PC-9 (cell line): ENCODE results near the gene RER1. TPM values are rescaled to one million over a fixed set of nuclear protein-coding genes. Genes with fewer than 3 reads are reported as not detected.

Experiments used
- BruUV-seq: library from RNA; stranded (reverse); fragments of 400-500 nt; replicated peaks from 2 replicates; lab custom pipeline; 2021; lab: Mats Ljungman, UMichigan
- CTCF ChIA-PET: fragments of 300-600 bp; sonication (Branson Sonifier 250); formaldehyde crosslinking; loops from one replicate; lab custom pipeline; 2022; ENCODE audit warnings: antibody characterized with exemption; lab: Charles Lee
- POLR2A ChIA-PET: fragments of 300-600 bp; sonication (Branson Sonifier 250); formaldehyde crosslinking; loops from one replicate; lab custom pipeline; 2022; ENCODE audit warnings: antibody characterized with exemption; ENCODE audit not compliant: unreplicated experiment; lab: Charles Lee
- DNase-seq, 2 experiments: peaks; one replicate each; pipeline versions ENCODE4 v3.0.0 to v3.0.0-alpha.2; 2015 to 2022; ENCODE audit warnings: mixed read lengths in 1 of 2
- H2AFZ ChIP-seq: fragments of 200-600 bp; sonication (generic); 2 replicates; pipeline ENCODE4 v1.8.1; 2017; ENCODE audit warnings: antibody characterized with exemption
- H3F3A ChIP-seq: fragments of 200-600 bp; sonication (generic); 2 replicates; pipeline ENCODE4 v1.8.1; 2017; ENCODE audit warnings: antibody characterized with exemption, mild to moderate bottlenecking, low read depth; ENCODE audit not compliant: insufficient read depth
- H3K27ac ChIP-seq: fragments of 200-600 bp; sonication (generic); 2 replicates; pipeline ENCODE4 v1.6.1; 2016; ENCODE audit warnings: mixed run types
- H3K27me3 ChIP-seq: fragments of 200-600 bp; sonication (generic); 2 replicates; pipeline ENCODE4 v1.6.1; 2016; ENCODE audit warnings: low read depth, mixed run types; ENCODE audit not compliant: insufficient read depth
- H3K36me3 ChIP-seq: fragments of 200-600 bp; sonication (generic); 2 replicates; pipeline ENCODE4 v1.6.1; 2016; ENCODE audit warnings: low read depth, mixed run types
- H3K4me1 ChIP-seq: fragments of 200-600 bp; sonication (generic); replicated peaks from 2 replicates; pipeline ENCODE4 v1.6.1; 2016; ENCODE audit warnings: mixed run types; ENCODE audit not compliant: insufficient read depth
- H3K4me2 ChIP-seq: fragments of 200-600 bp; sonication (generic); 2 replicates; pipeline ENCODE4 v1.6.1; 2017; ENCODE audit warnings: mixed run types
- H3K4me3 ChIP-seq: fragments of 200-600 bp; sonication (generic); 2 replicates; pipeline ENCODE4 v1.6.1; 2016; ENCODE audit warnings: mixed run types
- H3K79me2 ChIP-seq: fragments of 200-600 bp; sonication (generic); 2 replicates; pipeline ENCODE4 v1.6.1; 2017; ENCODE audit warnings: low read depth, mixed run types
- H3K9me2 ChIP-seq: fragments of 200-600 bp; sonication (generic); 2 replicates; pipeline ENCODE4 v1.8.1; 2017; ENCODE audit warnings: mild to moderate bottlenecking; ENCODE audit not compliant: insufficient read depth
- H3K9me3 ChIP-seq: fragments of 200-600 bp; sonication (generic); 2 replicates; pipeline ENCODE4 v1.8.1; 2016; ENCODE audit warnings: low read depth; ENCODE audit not compliant: insufficient read depth
- H4K20me1 ChIP-seq: fragments of 200-600 bp; sonication (generic); 2 replicates; pipeline ENCODE4 v1.8.1; 2017; ENCODE audit not compliant: insufficient read depth
- CTCF ChIP-seq: fragments of 200-600 bp; sonication (generic); conservative IDR thresholded peaks from 2 replicates; pipeline ENCODE4 v1.6.1; 2017; ENCODE audit warnings: mixed run types, antibody characterized with exemption, mild to moderate bottlenecking, moderate library complexity
- EZH2 ChIP-seq: fragments of 200-600 bp; sonication (generic); IDR thresholded peaks from 2 replicates; pipeline ENCODE4 v1.8.0; 2017; ENCODE audit warnings: antibody characterized with exemption, low read depth
- intact Hi-C: fragments of 100-400 bp; cut with micrococcal nuclease; formaldehyde crosslinking; loops from one replicate; pipeline ENCODE4 v1.10.0; 2022; ENCODE audit not compliant: unreplicated experiment
- total RNA-seq: library from RNA; stranded (reverse); gene quantifications from 2 replicates; pipeline ENCODE4 v1.2.3, GENCODE V29; 2021

The RER1 gene
- total RNA-seq, 1 experiment from 2014 or later = 131 TPM

DNA sequence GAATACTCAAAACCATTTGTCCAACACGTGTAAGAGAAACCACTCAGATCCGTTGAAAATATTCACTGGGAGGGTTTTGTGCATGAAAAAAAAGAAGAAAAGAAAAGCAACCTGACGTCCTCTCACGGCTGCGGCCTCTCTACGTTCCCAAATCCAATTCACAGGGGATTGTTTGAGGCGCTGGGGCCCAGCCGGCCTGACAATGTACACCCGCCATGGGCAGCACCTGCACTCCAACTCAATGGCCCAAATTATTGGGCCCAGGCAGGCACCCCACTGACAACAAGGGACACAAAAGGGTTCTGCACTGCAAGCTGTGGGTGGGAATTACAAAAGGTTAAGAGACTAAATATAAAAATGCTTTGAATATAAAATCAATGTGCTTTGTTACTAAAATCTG is 41.8 kb upstream of the RER1 start:
- Histone ChIP-seq H3K79me2 (no peaks in the 10 kb centered on the region), H3K27ac (no peak overlapping the region), H4K20me1 (no peaks in the 10 kb centered on the region; the same call in 1 of the 2 replicates), H3K9me2 (no peaks in the 10 kb centered on the region), H3K4me3 (no peak overlapping the region), H3K4me1 (no peaks in the 10 kb centered on the region), H3K36me3 (no peaks in the 10 kb centered on the region), H3F3A (peaks cover 8% of the 10 kb centered on the region; the same call in 1 of the 2 replicates), H2AFZ (no peak overlapping the region), H3K4me2 (no peak overlapping the region), H3K27me3 (no peaks in the 10 kb centered on the region), H3K9me3 (no peaks in the 10 kb centered on the region)
- ChIA-PET POLR2A (no interaction called here), CTCF (no interaction called here)
- intact Hi-C loops = no loop called here
- TF ChIP-seq CTCF (no peak), EZH2 (no peak)
- DNase-seq = no peak
- no TSS peak for BruUV-seq

DNA sequence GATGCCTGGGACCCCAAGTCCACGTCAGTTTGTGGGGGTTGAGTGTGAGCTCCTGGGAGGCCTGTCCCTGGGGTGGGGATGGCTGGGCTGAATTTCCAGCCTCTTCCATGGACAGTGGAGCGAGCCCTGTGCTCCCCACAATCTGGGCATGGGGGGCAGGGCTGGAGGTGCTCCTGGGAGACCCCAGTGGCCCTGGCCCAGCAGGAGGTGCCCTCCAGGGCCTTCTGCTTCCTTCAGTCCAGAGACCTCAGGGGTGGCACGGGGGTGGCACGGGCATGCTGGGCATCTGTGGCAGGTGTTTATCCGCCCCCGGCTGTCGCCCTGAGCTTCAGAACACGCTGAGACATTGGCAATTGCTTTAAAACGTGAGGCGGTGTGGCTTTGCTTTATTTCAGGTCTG is 41.1 kb upstream of the RER1 start:
- BruUV-seq = no TSS peak
- POLR2A ChIA-PET = no interaction called here
- H3K4me2 ChIP-seq = no peak overlapping the region
- peaks cover 8% of the 10 kb centered on the region; the same call in 1 of the 2 replicates for H3F3A ChIP-seq
- H4K20me1 ChIP-seq = no peaks in the 10 kb centered on the region
- DNase-seq = no peak
- CTCF ChIA-PET = no interaction called here
- intact Hi-C loops = no loop called here
- H3K27me3 ChIP-seq = no peaks in the 10 kb centered on the region
- no peaks in the 10 kb centered on the region for H3K9me3 ChIP-seq
- H3K4me3 ChIP-seq = no peak overlapping the region
- H2AFZ ChIP-seq = no peak overlapping the region
- TF ChIP-seq EZH2 (no peak), CTCF (no peak)
- H3K27ac ChIP-seq = no peak overlapping the region
- H3K9me2 ChIP-seq = no peaks in the 10 kb centered on the region
- H3K4me1 ChIP-seq = no peaks in the 10 kb centered on the region
- H3K79me2 ChIP-seq = no peaks in the 10 kb centered on the region
- H3K36me3 ChIP-seq = no peaks in the 10 kb centered on the region

- Histone ChIP-seq H3K9me2 (no peaks in the 10 kb centered on the region), H3K79me2 (no peaks in the 10 kb centered on the region), H3K9me3 (no peaks in the 10 kb centered on the region), H3K4me1 (no peaks in the 10 kb centered on the region), H3K27me3 (no peaks in the 10 kb centered on the region), H3K4me3 (no peak overlapping the region), H4K20me1 (no peaks in the 10 kb centered on the region), H3K4me2 (no peak overlapping the region), H3K36me3 (no peaks in the 10 kb centered on the region), H3F3A (peaks cover 8% of the 10 kb centered on the region; the same call in 1 of the 2 replicates), H3K27ac (no peak overlapping the region), H2AFZ (no peak overlapping the region)
- POLR2A ChIA-PET = no interaction called here
- intact Hi-C loops = no loop called here
- CTCF ChIA-PET = no interaction called here
- TF ChIP-seq EZH2 (no peak), CTCF (no peak)
- no TSS peak for BruUV-seq
- no peak for DNase-seq
Observed at GRCh38 chr1:2350911-2351655, 40.6 kb upstream of the RER1 start.
